HS-5 (cell line): ENCODE measurements around the gene YBX1.
A peak's percentile ranks its signal among the peaks of the same experiment; 100 is the strongest.
"Not testable (repeated sequence)": the region's sequence is repeated elsewhere in the genome, so short reads cannot be mapped to it uniquely, and the experiment has no call there.

Experiments used
- DNase-seq: peaks from one replicate; pipeline ENCODE4 v3.0.0-alpha.2; 2012; ENCODE audit warnings: low read depth

The YBX1 gene

DNA sequence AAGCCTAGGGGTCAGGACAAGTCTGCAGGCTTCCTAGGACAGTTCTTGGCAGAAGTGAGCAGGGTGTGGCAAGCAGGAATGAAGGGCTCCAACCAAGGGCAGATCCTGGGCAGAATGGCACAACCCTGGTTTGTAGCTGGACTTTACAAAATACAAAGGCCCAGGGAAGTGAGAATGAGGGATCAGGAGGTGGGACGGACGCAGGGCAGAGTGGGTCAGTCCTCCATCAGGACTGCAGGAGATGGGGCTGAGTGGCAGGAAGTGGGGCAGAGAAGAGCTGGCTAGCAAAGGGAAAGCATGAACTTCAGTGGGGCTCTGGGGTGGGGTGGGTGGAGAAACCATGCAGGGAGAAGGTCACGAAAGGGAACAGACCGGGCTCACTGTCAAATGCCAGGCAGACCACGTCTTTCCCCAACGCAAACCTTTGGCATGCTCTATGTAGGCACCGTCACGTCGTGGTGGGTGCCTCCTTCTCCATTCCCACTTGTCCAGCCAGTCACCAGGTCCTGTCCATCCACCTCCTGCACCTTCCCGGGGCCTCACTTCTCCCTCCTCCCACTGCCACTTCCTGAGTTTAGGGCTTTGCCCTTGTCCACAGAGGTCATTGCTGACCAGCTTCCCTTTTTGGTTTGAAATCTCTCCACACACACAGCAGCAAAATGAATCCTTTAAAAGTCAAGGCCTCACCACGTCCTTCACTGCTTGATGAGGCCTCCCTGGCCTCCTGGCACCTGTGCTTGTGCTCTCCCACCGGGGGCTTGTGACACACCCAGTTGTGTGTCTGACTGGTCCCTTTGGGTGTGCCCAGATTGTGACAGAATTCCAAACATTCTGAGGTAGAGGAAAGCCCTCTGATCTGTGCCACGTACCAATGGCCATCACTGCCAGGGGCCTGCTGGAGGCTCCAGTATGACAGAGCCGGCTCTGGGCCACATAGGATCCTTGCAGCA is 66.5 kb downstream of the YBX1 start:
- no peak for DNase-seq

DNA sequence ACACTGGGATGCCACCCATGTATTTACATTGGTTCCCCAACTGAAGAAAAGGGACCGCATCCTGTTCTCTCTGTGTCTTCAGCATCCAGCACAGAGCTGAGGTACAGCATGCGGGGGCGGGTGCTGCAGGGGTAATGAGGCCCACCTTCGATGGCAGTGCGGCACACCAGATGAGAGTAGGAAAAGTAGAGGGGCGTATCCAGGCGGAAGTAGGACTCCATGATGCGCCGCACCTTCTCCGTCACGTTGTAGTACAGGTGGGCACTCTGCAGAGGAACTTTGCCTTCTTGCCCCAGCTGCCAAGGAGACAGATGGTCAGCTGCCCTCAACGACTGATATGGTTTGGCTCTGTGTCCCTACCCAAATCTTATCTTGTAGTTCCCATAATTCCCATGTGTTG is 67.8 kb downstream of the YBX1 start:
- no peak for DNase-seq

DNA sequence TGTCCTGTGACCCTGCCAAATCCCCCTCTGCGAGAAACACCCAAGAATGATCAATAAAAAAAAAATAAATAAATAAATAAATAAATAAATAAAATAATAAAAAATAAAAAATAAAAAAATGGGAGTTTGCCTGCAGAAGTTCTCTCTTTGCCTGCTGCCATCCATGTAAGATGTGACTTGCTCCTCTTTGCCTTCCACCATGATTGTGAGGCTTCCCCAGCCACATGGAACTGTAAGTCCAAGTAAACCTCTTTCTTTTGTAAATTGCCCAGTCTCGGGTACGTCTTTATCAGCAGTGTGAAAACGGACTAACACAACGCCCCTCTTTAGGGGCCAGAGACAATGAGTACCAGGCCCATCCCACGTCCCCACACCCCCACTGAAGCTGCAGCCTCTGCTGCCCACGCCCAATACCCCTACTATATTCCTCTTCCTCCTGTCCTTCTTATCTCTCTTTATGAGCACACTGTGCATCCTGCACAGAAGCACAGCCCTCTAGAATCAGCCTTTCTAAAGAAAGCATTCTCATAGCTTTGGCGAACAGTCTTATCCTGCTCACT is 69.4 kb downstream of the YBX1 start:
- not testable (repeated sequence) for DNase-seq

DNA sequence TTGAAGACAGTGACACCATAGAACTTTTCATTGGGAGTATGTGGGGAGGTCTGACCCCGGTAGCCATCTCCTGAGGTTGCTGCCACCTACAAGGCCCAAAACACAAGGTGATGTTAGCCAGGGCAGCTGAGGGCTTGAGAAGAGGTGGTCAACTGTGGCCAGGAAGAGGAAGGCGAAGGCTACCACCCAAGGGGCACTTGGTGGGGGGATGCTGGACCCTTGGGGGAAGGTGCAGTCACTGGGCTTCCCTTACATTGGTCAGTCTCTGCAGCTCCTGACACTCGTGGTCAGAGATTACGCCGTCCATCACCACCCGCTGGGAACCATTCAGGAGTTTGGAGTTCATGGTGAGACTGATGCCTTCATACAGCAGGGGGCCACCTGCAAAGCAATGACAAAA is 70.1 kb downstream of the YBX1 start:
- no peak for DNase-seq

DNA sequence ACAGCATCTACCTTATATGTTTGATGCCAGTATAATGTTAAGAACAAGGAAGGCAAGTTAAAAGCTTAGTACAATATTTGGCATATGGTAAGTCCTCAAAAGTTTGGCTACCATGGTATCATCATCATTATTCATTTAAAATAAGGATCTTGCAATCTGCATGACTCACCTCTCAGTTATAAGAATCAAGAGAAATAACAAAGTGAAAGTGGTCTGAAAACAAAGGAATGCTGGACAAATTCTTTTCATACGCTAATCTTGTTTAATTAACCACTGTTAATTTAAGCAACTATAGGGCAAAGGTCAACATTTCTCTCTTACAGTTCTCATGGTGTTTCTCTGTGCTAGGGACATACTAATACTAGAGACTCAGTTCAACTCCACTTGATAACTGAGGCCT is 70.9 kb downstream of the YBX1 start:
- DNase-seq, result peak; percentile 43
